HG03457 (cell line): ENCODE results near the gene ZNF487.
"Not testable (repeated sequence)": the region's sequence is repeated elsewhere in the genome, so short reads cannot be mapped to it uniquely, and the experiment has no call there.

Experiments
- ATAC-seq: cut with Tn5 transposase; IDR thresholded peaks from one replicate; pipeline ENCODE4 v1.9.1; 2021; ENCODE audit warnings: moderate number of reproducible peaks; ENCODE audit not compliant: unreplicated experiment

The ZNF487 gene

DNA sequence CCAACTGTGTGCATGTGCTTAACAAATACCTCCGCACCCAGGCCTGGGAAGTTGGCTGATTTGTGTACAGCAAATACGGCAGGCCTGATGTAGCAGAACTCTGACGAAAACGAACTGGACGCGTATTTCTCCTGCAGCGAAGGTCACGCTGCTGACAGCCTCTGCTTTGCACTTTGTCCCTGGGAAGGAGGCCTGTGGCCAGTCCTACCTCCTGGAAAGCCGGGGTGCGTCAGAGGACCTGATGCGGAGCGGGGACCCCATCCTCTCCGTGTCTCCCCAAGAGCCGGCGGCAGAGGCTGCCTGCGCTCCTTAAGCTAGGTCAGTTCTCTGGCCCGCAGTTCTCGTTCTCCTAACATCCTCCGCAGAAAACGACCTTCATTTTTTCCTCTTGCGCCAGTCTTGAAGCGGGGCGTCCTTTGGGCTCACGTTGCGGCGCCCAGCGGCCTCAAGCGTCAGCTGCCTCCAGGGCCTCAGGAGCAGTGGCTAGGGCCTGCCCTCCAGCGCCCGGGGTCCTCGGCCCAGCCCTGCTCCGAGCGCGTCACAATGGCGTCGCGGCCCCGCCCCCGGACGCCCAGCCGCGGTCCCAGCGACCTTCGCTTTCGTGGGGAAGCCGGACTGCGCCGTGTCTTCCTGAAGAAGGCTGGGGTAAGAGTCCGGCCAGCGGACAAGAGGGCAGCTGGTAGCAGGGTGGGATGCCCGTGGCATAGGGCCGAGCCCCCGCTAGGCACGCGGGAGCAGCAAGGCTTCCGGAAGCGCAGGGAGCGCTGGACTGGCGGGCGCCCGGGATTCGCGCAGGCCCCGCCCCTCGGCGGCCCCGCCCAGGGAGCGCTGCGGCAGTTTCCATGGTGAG is at the start of gene ZNF487:
Gene ZNF487, plus strand, starts transcription at position 821 of the 850 bp plus-strand sequence. CDS start 38,703 bp downstream, outside the sequence.
- peak; percentile 97 for ATAC-seq

- ATAC-seq: no peak
Measured at GRCh38 chr10:43387678-43388032, 49.3 kb upstream of the ZNF487 start.

DNA sequence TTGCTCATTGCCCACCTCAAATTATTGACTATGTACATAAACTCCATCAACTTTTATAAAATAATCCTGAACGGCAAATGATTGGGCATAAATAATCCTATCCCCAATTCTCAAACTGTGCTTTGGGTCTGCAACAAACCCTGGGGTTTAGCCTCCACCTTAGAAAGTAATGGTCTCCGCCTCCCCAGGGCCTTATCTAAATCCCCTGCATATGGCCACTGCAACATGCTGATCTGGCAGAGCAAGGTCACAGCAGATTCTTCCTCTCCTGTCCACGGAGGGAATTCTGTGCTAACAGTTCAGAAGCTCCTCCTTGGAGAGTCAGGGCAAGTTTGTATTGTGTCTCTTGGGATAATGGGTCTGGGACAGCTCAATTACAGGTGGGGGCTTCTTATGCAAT is 47.0 kb upstream of the ZNF487 start:
- no peak for ATAC-seq

DNA sequence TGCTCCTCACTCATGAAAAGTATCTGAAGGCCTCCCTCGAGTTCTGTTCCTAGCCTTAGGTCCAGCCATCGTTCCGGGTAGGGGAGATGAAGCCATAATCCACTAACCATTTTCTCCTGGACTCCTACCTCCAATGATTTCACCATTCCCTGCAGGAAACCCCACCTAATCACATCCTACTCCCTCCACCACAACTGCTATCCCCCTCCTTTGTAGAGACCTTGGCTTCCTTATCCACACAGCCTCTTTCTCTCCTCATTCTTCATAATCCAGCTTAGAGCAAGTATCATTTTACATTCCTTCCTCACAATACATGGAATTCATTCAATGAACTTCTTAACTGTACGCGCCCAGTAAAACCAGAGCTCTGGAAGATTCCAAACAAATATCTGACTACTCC is 46.6 kb upstream of the ZNF487 start:
- no peak for ATAC-seq

- no peak for ATAC-seq
Measured at GRCh38 chr10:43390759-43391158, 46.2 kb upstream of the ZNF487 start.

DNA sequence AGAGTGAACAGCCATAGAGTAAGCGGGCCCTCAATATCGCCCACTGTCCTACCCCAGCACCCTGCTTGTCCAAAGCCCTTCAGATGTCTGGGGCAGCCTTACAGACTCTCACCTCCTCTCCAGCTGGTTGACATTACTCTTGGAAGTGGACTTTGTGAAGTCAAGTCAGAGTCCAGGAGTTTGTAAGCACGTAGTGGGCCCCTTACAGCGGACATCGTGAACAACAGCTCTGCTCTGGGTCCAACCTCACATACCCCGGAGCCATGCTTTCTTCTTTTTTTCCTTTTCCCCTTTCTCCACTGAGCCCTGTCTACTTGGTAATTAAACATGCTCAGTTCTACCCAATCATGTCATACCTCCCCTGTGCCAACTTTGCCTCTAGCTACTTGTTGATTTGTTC is 45.4 kb upstream of the ZNF487 start:
- ATAC-seq: no peak

GRCh38 chr10:43392748-43393147 is 44.2 kb upstream of the ZNF487 start:
- no peak for ATAC-seq

GRCh38 chr10:43393186-43393585 is 43.7 kb upstream of the ZNF487 start:
- not testable (repeated sequence) for ATAC-seq

- no peak for ATAC-seq
Measured at GRCh38 chr10:43393606-43394360, 43.1 kb upstream of the ZNF487 start.

- no peak for ATAC-seq
Measured at GRCh38 chr10:43394868-43395267, 42.0 kb upstream of the ZNF487 start.

DNA sequence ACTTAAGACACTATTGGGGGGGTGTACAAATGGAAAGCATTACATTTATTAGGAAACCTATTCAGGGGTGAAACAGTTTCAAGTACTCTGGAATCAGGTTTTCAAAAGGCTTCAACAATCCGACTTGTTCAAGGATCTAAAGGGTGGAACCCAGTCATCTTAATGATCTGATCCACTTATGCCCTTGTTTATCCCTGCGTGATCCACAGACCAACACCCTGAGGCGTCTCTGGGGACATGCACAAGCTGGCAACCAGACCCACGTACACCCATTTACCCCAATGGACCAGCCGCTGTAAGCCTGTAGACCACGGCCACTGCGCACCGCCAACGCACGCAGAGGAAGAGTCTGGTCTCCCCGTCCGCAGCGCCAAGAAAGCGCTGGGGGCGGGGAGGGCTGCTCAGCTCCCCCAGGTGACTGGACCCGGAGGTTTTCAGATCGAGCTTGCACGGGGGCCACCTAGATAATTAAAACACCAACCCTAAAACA is 41.3 kb upstream of the ZNF487 start:
- no peak for ATAC-seq

GRCh38 chr10:43396061-43396927 is 40.6 kb upstream of the ZNF487 start:
- ATAC-seq: peak; percentile 31

- ATAC-seq: peak; percentile 77
Measured at GRCh38 chr10:43396928-43397624, 39.8 kb upstream of the ZNF487 start.

DNA sequence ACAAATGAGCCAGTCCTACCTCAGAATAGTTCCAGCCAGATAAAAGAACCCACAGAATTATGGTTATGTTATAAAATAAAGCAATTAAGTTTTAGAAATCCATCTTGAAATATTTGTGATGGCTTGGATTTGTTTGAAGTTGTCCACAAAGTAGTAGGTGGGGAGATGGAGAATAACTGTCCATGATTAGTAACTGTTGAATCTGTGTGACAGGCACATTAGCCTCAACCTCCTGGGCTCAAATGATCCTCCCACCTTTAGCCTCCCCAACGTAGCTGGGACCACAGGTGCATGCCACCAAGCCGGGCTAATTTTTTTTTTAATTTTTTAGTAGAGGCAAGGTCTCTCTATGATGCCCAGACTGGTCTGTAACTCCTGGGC is 38.0 kb upstream of the ZNF487 start:
- no peak for ATAC-seq

- no peak for ATAC-seq
Measured at GRCh38 chr10:43399320-43400310, 37.3 kb upstream of the ZNF487 start.

DNA sequence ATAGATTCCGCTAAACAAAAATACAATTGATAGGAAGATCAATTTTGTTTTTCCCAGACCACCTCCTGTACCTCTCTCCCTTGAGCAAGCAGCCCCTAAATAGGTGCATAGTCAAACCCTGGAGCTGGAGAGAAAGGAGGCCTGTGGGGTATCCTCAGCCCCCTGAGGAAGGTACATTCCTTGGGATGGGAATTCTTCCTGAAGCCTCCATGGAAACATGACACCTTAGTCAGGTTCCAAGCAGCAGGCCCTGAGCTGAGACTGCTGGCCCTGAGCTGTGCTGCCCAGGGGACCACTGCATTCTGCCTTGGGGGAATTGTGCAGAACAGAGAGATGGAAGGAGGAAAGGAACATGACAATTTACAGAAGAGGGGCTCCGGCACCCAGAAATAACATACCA is 35.3 kb upstream of the ZNF487 start:
- no peak for ATAC-seq

DNA sequence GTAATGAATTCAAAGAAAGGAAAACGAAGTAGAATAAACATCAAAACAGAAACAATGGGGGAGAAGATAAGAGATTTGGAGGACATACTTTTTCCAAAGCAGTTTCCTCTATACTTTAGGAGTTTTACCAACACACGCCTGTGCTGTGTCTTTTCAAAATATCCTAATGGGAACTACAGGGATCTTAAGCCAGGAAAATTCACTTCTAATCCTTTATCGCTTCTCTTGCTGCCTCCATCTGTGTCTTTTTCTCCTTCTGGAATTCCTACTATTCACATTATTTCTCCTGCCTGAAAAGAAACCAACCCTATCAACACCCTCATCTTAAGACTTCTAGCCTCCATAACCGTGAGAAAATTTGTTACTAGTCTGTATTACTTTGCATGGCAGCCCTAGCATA is 34.7 kb upstream of the ZNF487 start:
- no peak for ATAC-seq

DNA sequence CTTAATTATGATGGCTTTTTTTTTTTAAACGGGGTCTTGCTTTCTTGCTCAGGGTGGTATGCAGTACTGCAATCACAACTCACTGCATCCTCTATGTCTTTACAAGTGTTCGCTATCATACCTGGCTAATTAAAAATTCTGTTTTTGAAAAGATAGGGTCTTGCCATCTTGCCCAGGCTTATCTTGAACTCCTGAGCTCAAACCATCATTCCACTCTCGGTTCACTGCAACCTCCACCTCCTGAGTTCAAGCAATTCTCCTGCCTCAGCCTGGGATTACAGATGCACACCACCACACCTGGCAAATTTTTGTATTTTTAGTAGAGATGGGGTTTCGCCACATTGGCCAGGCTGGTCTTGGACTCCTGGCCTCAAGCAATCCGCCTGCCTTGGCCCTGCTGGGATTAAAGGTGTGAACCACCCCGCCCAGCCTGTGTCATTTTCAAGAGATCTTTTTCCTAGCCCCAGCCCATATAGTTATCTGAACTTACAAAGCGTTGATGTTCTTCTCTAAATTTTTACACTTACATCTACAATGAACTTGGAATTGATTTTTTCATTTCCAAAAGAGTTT is 33.9 kb upstream of the ZNF487 start:
- no peak for ATAC-seq
